ENCODE results near the gene FUT3.

The FUT3 gene

DNA sequence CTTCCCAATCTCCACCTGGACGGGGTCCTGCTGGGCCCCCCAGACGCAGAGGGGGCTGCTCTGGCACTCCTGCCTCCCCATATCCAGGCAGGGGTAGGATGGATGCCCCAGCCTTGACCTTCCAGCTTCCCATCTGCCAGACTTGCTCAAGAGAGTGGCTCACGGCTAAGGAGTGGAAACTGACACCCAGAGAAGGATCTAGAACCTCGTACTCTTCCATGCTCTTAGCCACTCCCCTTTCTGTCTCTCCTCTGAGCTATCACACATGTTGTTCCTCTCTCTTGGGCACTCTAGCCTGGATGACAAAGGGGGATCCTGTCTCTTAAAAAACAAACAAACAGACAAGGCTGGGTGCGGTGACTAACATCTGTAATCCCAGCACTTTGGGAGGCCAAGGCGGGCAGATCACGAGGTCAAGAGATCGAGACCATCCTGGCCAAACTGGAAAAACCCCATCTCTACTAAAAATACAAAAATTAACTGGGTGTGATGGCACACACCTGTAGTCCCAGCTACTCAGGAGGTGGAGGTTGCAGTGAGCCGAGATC, 31.2 kb upstream of the FUT3 start:
- no peaks in the 10 kb centered on the region for H3K9me3 ChIP-seq (ENCODE audit: severe bottlenecking)
- H3K27ac ChIP-seq = 0 out of 2 replicates have a peak overlapping the region, but pooled peaks have one; percentile 2
- no peaks in the 10 kb centered on the region for H3K27me3 ChIP-seq (ENCODE audit: insufficient read depth, low read depth, severe bottlenecking)

DNA sequence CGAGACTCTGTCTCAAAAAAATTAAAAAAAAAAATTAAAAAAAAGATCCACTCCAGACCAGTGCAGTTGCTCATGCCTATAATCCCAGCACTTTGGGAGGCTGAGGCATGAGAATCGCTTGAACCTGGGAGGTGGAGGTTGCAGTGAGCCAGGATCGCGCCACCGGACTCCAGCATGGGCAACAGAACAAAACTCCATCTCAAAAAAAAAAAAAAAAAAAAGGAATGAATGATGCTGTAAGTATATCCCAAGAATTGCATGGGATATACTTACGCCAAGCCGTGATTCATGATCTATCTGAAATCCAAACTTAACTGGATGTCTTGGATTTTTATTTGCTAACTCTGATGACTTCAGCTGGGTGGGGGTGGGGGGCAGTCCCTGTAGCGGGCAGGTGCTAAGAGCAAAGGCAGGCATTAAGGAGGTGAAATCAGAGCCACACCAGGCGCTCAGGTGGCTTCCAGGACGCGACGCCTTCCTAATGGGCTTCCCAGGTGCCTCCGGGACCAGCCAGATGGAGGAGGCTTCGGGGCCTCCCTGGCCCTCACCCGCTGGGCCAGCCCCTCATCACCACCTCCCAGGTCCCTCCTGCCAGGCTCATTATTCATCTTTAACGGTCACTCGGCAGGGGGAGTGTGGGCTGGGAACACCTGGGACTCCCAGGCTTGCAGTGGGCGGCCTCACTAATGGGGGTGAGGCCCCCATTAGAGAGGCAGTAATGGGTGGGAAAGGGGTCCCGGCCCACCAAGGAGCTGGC, 30.5 kb upstream of the FUT3 start:
- TF ChIP-seq, protein P1, sequence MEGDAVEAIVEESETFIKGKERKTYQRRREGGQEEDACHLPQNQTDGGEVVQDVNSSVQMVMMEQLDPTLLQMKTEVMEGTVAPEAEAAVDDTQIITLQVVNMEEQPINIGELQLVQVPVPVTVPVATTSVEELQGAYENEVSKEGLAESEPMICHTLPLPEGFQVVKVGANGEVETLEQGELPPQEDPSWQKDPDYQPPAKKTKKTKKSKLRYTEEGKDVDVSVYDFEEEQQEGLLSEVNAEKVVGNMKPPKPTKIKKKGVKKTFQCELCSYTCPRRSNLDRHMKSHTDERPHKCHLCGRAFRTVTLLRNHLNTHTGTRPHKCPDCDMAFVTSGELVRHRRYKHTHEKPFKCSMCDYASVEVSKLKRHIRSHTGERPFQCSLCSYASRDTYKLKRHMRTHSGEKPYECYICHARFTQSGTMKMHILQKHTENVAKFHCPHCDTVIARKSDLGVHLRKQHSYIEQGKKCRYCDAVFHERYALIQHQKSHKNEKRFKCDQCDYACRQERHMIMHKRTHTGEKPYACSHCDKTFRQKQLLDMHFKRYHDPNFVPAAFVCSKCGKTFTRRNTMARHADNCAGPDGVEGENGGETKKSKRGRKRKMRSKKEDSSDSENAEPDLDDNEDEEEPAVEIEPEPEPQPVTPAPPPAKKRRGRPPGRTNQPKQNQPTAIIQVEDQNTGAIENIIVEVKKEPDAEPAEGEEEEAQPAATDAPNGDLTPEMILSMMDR (IDR thresholded peaks at IDR 0.05; ENCODE audit: low read depth, low read length) = no peak
- H3K36me3 ChIP-seq = no peaks in the 10 kb centered on the region
- no peaks in the 10 kb centered on the region for H3K9me3 ChIP-seq (ENCODE audit: severe bottlenecking)
- 0 out of 2 replicates have a peak overlapping the region, but pooled peaks have one; percentile 2 for H3K27ac ChIP-seq
- peak; percentile 30 for DNase-seq
- no peak overlapping the region for H3K4me3 ChIP-seq (ENCODE audit: low read depth, low read length)
- H3K27me3 ChIP-seq (ENCODE audit: insufficient read depth, low read depth, severe bottlenecking) = no peaks in the 10 kb centered on the region

More for the DNA sequence above, 31.2 kb upstream of the FUT3 start:
- no peaks in the 10 kb centered on the region for H3K36me3 ChIP-seq
- no peak for DNase-seq
- TF ChIP-seq, protein P1 (IDR thresholded peaks at IDR 0.05; ENCODE audit: low read depth, low read length) = no peak
- no peak overlapping the region for H3K4me3 ChIP-seq (ENCODE audit: low read depth, low read length)

DNA sequence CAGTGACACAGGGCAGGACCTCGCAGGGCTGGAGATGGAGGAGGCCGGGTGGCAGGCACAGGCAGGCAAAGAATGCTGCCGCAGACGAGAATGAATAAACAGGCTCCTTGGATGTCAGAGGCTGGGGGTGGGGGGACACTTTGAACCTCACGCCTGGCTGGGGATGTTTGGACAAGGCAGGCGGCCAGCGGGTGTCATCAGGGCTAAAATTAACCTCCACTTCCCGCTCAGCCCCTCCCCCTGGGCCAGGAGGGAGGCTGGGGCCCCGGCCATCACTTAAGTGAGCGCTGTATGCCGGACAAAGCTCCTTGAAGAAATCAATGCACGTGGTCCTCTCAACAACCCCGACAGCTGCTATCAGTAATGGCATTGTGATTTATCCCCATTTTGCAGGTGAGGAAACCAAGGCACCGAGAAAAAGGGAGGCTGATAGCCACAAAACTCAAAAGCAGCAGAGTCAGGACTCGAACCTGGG, 29.4 kb upstream of the FUT3 start:
- Histone ChIP-seq H3K27ac (no peak overlapping the region), H3K27me3 (ENCODE audit: insufficient read depth, low read depth, severe bottlenecking) (no peaks in the 10 kb centered on the region), H3K4me3 (ENCODE audit: low read depth, low read length) (no peak overlapping the region), H3K36me3 (no peaks in the 10 kb centered on the region), H3K9me3 (ENCODE audit: severe bottlenecking) (no peaks in the 10 kb centered on the region)
- TF ChIP-seq, protein P1 (IDR thresholded peaks at IDR 0.05; ENCODE audit: low read depth, low read length) = no peak
- DNase-seq = no peak

DNA sequence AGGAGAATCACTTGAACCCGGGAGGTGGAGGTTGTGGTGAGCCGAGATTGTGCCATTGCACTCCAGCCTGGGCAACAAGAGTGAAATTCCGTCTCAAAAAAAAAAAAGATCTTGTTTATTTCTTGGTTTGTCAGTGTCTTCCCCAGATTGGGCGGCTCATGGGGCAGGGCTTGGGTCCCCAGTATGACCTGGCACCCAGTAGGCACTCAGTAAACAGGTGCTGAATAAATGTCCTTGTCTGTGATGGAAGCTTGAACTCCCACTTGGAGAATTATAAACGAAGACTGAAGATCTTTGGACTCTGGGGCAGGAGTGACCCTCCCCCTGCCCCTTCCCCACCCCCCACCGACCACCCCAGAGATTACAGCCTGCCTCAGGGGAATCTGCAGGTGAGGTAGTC, 28.9 kb upstream of the FUT3 start:
- Histone ChIP-seq H3K4me3 (ENCODE audit: low read depth, low read length) (no peak overlapping the region), H3K27me3 (ENCODE audit: insufficient read depth, low read depth, severe bottlenecking) (no peaks in the 10 kb centered on the region), H3K27ac (no peak overlapping the region), H3K36me3 (no peaks in the 10 kb centered on the region), H3K9me3 (ENCODE audit: severe bottlenecking) (no peaks in the 10 kb centered on the region)
- DNase-seq = no peak
- TF ChIP-seq, protein P1 (IDR thresholded peaks at IDR 0.05; ENCODE audit: low read depth, low read length) = no peak

DNA sequence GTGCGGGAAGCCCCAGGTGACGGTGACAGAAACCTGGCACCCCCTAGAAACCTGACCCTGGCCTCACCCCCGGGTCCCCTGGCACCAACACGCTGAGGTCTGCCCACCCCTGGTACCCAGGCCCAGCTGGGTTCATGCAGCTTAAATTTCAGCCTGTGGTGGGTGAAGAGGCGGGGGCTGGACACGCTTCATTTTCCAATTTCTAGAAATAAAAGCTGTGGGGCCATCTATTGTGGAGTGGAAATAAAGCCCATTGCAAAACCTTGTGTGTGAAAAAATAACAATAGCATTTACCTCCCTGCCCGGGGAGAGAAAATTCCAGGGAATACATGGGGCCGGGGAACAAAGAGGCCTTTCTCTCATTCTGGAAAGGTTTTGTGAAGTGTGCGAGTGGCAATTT, 26.6 kb upstream of the FUT3 start:
- TF ChIP-seq, protein P1 (IDR thresholded peaks at IDR 0.05; ENCODE audit: low read depth, low read length) = no peak
- DNase-seq = no peak
- Histone ChIP-seq H3K27ac (no peak overlapping the region), H3K4me3 (ENCODE audit: low read depth, low read length) (no peak overlapping the region), H3K9me3 (ENCODE audit: severe bottlenecking) (no peaks in the 10 kb centered on the region), H3K36me3 (no peaks in the 10 kb centered on the region), H3K27me3 (ENCODE audit: insufficient read depth, low read depth, severe bottlenecking) (no peaks in the 10 kb centered on the region)
